Neural crest cell (in vitro differentiated cells): ENCODE data around the gene MAPK10. TPM values are rescaled to one million over a fixed set of nuclear protein-coding genes. Genes with fewer than 3 reads are reported as not detected.

Experiments used
- DNase-seq: peaks from one replicate; pipeline ENCODE4 v3.0.0; 2021; ENCODE audit warnings: low read depth, mixed read lengths, low spot score
- H3K27ac Mint-ChIP-seq: one replicate; pipeline ENCODE4 v1.8.0; 2021; ENCODE audit warnings: mild to moderate bottlenecking, mixed read lengths; ENCODE audit not compliant: unreplicated experiment
- H3K27me3 Mint-ChIP-seq: 2 replicates; pipeline ENCODE4 v1.8.0; 2021; ENCODE audit warnings: low read depth, mild to moderate bottlenecking, mixed read lengths
- H3K36me3 Mint-ChIP-seq: 2 replicates; pipeline ENCODE4 v1.8.0; 2021; ENCODE audit warnings: low read depth, mild to moderate bottlenecking, mixed read lengths
- H3K4me1 Mint-ChIP-seq: 2 replicates; pipeline ENCODE4 v1.8.0; 2021; ENCODE audit warnings: mixed read lengths
- H3K4me3 Mint-ChIP-seq: one replicate; pipeline ENCODE4 v1.8.0; 2021; ENCODE audit warnings: mild to moderate bottlenecking, mixed read lengths
- H3K9me3 Mint-ChIP-seq: 2 replicates; pipeline ENCODE4 v1.8.0; 2021; ENCODE audit warnings: mixed read lengths
- total RNA-seq: library from RNA; stranded (reverse); gene quantifications from 2 replicates; pipeline ENCODE4 v1.2.1, GENCODE V29; 2021
- TF ChIP-seq, protein P1 (sequence below): fragments of 200-600 bp; sonication (generic); conservative IDR thresholded peaks from 2 replicates; pipeline ENCODE4 v1.5.0; 2021; ENCODE audit warnings: antibody characterized with exemption, mild to moderate bottlenecking

Gene MAPK10
- total RNA-seq, 1 donor from 2014 or later = 62.2 TPM

DNA sequence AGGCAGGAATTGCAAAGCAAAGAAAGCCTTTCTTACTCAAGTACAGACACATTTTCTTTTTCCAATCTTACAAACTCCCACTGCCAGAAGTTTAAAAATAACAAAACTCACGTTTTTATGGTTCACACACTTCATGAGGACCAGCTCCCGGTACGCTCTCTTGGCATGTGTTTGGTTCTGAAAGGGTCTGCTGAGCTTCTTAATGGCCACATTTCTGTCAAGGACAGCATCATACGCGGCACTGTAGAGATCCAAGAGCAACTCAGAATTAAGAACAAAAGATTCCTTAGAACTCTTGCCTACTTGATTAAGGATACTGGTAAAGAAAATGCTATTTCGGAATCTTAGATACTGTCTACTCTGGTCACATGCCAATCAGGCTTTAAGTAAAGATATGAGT lies 252.7 kb downstream of the MAPK10 start:
- peaks cover 14% of the 10 kb centered on the region for H3K36me3 Mint-ChIP-seq
- H3K27ac Mint-ChIP-seq = no peak overlapping the region
- no peaks in the 10 kb centered on the region for H3K4me1 Mint-ChIP-seq
- no peaks in the 10 kb centered on the region for H3K27me3 Mint-ChIP-seq
- DNase-seq = no peak
- peaks cover 6% of the 10 kb centered on the region for H3K9me3 Mint-ChIP-seq
- TF ChIP-seq, protein P1, sequence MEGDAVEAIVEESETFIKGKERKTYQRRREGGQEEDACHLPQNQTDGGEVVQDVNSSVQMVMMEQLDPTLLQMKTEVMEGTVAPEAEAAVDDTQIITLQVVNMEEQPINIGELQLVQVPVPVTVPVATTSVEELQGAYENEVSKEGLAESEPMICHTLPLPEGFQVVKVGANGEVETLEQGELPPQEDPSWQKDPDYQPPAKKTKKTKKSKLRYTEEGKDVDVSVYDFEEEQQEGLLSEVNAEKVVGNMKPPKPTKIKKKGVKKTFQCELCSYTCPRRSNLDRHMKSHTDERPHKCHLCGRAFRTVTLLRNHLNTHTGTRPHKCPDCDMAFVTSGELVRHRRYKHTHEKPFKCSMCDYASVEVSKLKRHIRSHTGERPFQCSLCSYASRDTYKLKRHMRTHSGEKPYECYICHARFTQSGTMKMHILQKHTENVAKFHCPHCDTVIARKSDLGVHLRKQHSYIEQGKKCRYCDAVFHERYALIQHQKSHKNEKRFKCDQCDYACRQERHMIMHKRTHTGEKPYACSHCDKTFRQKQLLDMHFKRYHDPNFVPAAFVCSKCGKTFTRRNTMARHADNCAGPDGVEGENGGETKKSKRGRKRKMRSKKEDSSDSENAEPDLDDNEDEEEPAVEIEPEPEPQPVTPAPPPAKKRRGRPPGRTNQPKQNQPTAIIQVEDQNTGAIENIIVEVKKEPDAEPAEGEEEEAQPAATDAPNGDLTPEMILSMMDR = no peak
- no peak overlapping the region for H3K4me3 Mint-ChIP-seq

DNA sequence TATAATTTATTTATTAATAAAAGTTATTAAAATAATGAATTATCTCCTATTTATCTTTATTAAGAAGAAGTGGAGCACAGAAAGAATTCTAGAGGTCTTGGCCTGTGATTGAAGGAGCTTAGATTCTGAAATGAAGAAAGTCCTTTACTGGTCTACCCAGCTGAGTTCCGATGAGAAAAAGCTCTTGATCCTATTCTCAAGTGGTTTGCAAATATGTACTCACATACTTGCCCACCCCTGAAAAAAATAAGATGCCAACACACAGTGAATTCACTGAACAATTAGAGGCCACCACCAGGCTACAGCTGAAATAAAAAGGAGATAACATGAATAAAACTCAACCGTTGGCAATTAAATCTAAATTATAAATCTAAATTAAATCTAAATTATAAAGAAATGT lies 253.4 kb downstream of the MAPK10 start:
- Mint-ChIP-seq H3K27ac (no peak overlapping the region), H3K4me1 (no peaks in the 10 kb centered on the region), H3K4me3 (no peak overlapping the region), H3K9me3 (peaks cover 6% of the 10 kb centered on the region), H3K27me3 (no peaks in the 10 kb centered on the region), H3K36me3 (peaks cover 11% of the 10 kb centered on the region)
- TF ChIP-seq, protein P1 = no peak
- DNase-seq = no peak

DNA sequence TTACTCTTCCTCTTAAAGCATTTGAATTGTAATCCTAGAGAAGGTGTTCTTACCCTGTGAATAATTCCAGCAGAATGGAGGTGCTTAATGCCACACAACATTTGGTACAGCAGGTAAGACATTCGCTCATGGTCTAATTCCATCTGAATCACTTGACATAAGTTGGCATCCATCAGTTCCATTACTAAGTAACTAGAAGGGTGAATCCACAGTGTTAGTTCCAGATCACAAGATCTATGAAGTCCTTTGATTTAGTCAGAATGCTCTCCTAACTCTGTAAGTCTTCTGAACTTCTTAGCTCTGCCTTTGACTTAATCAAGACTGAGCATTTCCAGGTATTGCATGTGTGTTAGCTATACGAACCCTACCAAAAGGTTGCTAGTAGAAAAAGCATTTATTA lies 258.0 kb downstream of the MAPK10 start:
- H3K4me3 Mint-ChIP-seq = no peak overlapping the region
- no peaks in the 10 kb centered on the region for H3K27me3 Mint-ChIP-seq
- no peak for DNase-seq
- H3K27ac Mint-ChIP-seq = no peak overlapping the region
- H3K9me3 Mint-ChIP-seq = no peaks in the 10 kb centered on the region
- TF ChIP-seq, protein P1 = no peak
- H3K4me1 Mint-ChIP-seq = no peaks in the 10 kb centered on the region
- H3K36me3 Mint-ChIP-seq = peaks cover 9% of the 10 kb centered on the region

DNA sequence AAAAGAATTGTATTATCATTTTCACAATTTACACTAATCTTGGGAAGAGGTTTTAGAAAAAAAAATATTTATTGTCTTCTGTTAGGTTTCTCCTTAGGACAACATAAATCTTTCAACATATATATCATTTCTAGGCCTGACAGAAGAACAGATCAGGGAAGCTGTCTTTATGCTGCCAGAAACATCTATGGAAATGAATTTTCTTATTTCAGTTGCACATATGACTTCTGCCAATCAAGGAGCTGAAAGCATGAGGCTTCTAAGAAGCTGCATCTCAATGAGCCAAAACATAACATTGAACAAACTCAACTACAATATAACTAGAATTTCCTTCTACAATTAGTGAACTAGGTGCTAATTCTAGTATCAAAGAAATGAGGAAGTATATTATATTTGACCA lies 258.4 kb downstream of the MAPK10 start:
- Mint-ChIP-seq H3K27ac (no peak overlapping the region), H3K4me1 (no peaks in the 10 kb centered on the region), H3K4me3 (no peak overlapping the region), H3K36me3 (peaks cover 9% of the 10 kb centered on the region), H3K27me3 (no peaks in the 10 kb centered on the region), H3K9me3 (no peaks in the 10 kb centered on the region)
- TF ChIP-seq, protein P1 = no peak
- DNase-seq = no peak

DNA sequence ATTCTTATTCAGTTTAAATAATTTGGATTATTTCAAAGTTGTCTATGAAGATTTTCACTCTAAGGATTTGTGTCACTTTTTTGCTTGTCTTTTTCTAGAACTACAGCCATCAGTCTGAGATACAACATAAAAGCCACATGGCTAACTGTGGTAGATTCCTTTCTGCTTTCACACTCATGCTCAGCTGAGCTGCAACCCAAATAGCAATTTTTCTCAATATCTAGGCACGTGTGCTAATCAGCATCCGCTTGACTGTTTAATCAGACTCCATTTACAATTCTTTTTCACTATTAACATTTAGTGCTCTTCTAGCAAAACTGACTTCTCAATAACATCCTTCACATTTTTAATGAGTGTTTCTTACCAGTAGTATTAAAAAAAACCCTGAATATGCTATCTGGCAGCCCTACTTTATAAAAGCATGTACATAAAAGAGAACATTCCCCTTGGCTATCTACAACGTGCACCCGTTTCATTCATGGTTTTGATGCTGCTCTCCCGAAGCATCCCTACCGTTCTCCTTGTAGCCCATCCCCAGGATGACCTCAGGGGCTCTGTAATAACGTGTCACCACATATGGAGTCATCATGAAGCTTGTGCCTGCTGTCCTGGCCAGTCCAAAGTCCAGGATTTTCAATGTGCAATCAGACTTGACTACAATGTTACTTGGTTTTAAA lies 259.2 kb downstream of the MAPK10 start:
- Mint-ChIP-seq H3K27me3 (no peaks in the 10 kb centered on the region), H3K36me3 (peaks cover 9% of the 10 kb centered on the region), H3K27ac (no peak overlapping the region), H3K9me3 (no peaks in the 10 kb centered on the region), H3K4me3 (no peak overlapping the region), H3K4me1 (no peaks in the 10 kb centered on the region)
- TF ChIP-seq, protein P1 = no peak
- no peak for DNase-seq
